H9 (cell line): ENCODE measurements around the gene CLOCK. TPM values are rescaled to one million over a fixed set of nuclear protein-coding genes. Genes with fewer than 3 reads are reported as not detected.

Experiments used
- DNase-seq: peaks from one replicate; pipeline ENCODE4 v3.0.0-alpha.2; 2017
- H2AFZ ChIP-seq: one replicate; pipeline ENCODE4 v1.6.1; 2013; ENCODE audit warnings: mild to moderate bottlenecking, low read length, control low read depth, moderate library complexity
- H2AK5ac ChIP-seq: 2 replicates; pipeline ENCODE4 v1.6.1; 2013; ENCODE audit warnings: low read length, control low read depth, mixed read lengths; ENCODE audit not compliant: insufficient read length
- H2BK120ac ChIP-seq: one replicate; pipeline ENCODE4 v1.6.1; 2013; ENCODE audit warnings: low read depth, mild to moderate bottlenecking, low read length, control low read depth, inconsistent platforms; ENCODE audit not compliant: poor library complexity, severe bottlenecking
- H2BK12ac ChIP-seq: 2 replicates; pipeline ENCODE4 v1.6.1; 2013; ENCODE audit warnings: low read length, control low read depth, mixed read lengths, low read depth; ENCODE audit not compliant: insufficient read length
- H2BK15ac ChIP-seq: 2 replicates; pipeline ENCODE4 v1.6.1; 2013; ENCODE audit warnings: low read depth, low read length, control low read depth
- H2BK20ac ChIP-seq: one replicate; pipeline ENCODE4 v1.6.1; 2013; ENCODE audit warnings: low read depth, mild to moderate bottlenecking, low read length, control low read depth, inconsistent platforms; ENCODE audit not compliant: poor library complexity, severe bottlenecking
- H2BK5ac ChIP-seq: 2 replicates; pipeline ENCODE4 v1.6.1; 2013; ENCODE audit warnings: low read length, control low read depth, mixed read lengths; ENCODE audit not compliant: insufficient read length
- H3K14ac ChIP-seq: 2 replicates; pipeline ENCODE4 v1.6.1; 2013; ENCODE audit warnings: low read length, control low read depth; ENCODE audit not compliant: insufficient read depth
- H3K18ac ChIP-seq: 2 replicates; pipeline ENCODE4 v1.6.1; 2013; ENCODE audit warnings: low read depth, mild to moderate bottlenecking, mixed read lengths, low read length, control low read depth; ENCODE audit not compliant: insufficient read length
- H3K23ac ChIP-seq: 2 replicates; pipeline ENCODE4 v1.6.1; 2013; ENCODE audit warnings: low read length, control low read depth, mixed read lengths, low read depth; ENCODE audit not compliant: insufficient read length
- H3K23me2 ChIP-seq: 2 replicates; pipeline ENCODE4 v1.6.1; 2013; ENCODE audit warnings: low read depth, mild to moderate bottlenecking, mixed read lengths, low read length, control low read depth; ENCODE audit not compliant: insufficient read length, poor library complexity, severe bottlenecking
- H3K27ac ChIP-seq: 2 replicates; pipeline ENCODE4 v1.5.1; 2013; ENCODE audit warnings: low read length, control low read depth, mixed read lengths, low read depth; ENCODE audit not compliant: insufficient read length
- H3K27me3 ChIP-seq: 2 replicates; pipeline ENCODE4 v1.6.1; 2013; ENCODE audit warnings: low read length, control low read depth, inconsistent platforms; ENCODE audit not compliant: insufficient read depth
- H3K4ac ChIP-seq: 2 replicates; pipeline ENCODE4 v1.6.1; 2013; ENCODE audit warnings: low read depth, mild to moderate bottlenecking, control low read depth, inconsistent platforms, low read length, moderate library complexity
- H3K4me1 ChIP-seq: 2 replicates; pipeline ENCODE4 v1.6.1; 2013; ENCODE audit warnings: low read length, control low read depth, inconsistent platforms; ENCODE audit not compliant: insufficient read depth
- H3K4me2 ChIP-seq: 2 replicates; pipeline ENCODE4 v1.6.1; 2013; ENCODE audit warnings: low read length, control low read depth, mixed read lengths; ENCODE audit not compliant: insufficient read length, insufficient read depth
- H3K56ac ChIP-seq: 2 replicates; pipeline ENCODE4 v1.6.1; 2013; ENCODE audit warnings: low read depth, mild to moderate bottlenecking, mixed read lengths, low read length, control low read depth; ENCODE audit not compliant: insufficient read length
- H3K79me1 ChIP-seq: 2 replicates; pipeline ENCODE4 v1.6.1; 2013; ENCODE audit warnings: low read depth, mild to moderate bottlenecking, moderate library complexity, low read length, control low read depth, inconsistent platforms; ENCODE audit not compliant: insufficient read depth, poor library complexity, severe bottlenecking
- H3K79me2 ChIP-seq: 2 replicates; pipeline ENCODE4 v1.6.1; 2013; ENCODE audit warnings: low read length, control low read depth, inconsistent platforms; ENCODE audit not compliant: insufficient read depth
- H3K9ac ChIP-seq: 2 replicates; pipeline ENCODE4 v1.6.1; 2013; ENCODE audit warnings: low read length, control low read depth, mixed read lengths; ENCODE audit not compliant: insufficient read length; ENCODE audit errors: extremely low read depth
- H3K9me3 ChIP-seq: one replicate; pipeline ENCODE4 v1.6.1; 2013; ENCODE audit warnings: low read depth, low read length, inconsistent platforms; ENCODE audit not compliant: control insufficient read depth
- H3T11ph ChIP-seq: one replicate; pipeline ENCODE4 v1.6.1; 2013; ENCODE audit warnings: mild to moderate bottlenecking, low read length, control low read depth, inconsistent platforms
- H4K20me1 ChIP-seq: one replicate; pipeline ENCODE4 v1.6.1; 2013; ENCODE audit not compliant: control insufficient read depth, insufficient read length, insufficient read depth
- H4K5ac ChIP-seq: 2 replicates; pipeline ENCODE4 v1.6.1; 2013; ENCODE audit warnings: low read depth, mild to moderate bottlenecking, mixed read lengths, low read length, control low read depth; ENCODE audit not compliant: insufficient read length
- H4K8ac ChIP-seq: replicated peaks from 2 replicates; pipeline ENCODE4 v1.6.1; 2013; ENCODE audit warnings: low read length, control low read depth, mixed read lengths, low read depth; ENCODE audit not compliant: insufficient read length
- H4K91ac ChIP-seq: 2 replicates; pipeline ENCODE4 v1.6.1; 2013; ENCODE audit warnings: low read depth, mild to moderate bottlenecking, moderate library complexity, mixed read lengths, low read length, control low read depth; ENCODE audit not compliant: insufficient read length
- H3K27ac Mint-ChIP-seq, 3 experiments: 2 replicates in 2 of 3; 3 replicates in 1 of 3; pipeline ENCODE4 v1.8.0; 2020 to 2021; ENCODE audit warnings: mixed read lengths in 3 of 3, mild to moderate bottlenecking in 1 of 3, moderate library complexity in 1 of 3
- H3K27me3 Mint-ChIP-seq: 2 replicates; pipeline ENCODE4 v1.8.0; 2021; ENCODE audit warnings: low read depth, mild to moderate bottlenecking, moderate library complexity, mixed read lengths
- H3K36me3 Mint-ChIP-seq, 3 experiments: 2 replicates in 2 of 3; 3 replicates in 1 of 3; pipeline ENCODE4 v1.8.0; 2020 to 2021; ENCODE audit warnings: low read depth in 3 of 3, mixed read lengths in 3 of 3; ENCODE audit not compliant: insufficient read depth in 1 of 3
- H3K4me1 Mint-ChIP-seq, 2 experiments: 2 replicates each; pipeline ENCODE4 v1.8.0; 2020; ENCODE audit warnings: mixed read lengths in 2 of 2
- H3K4me3 Mint-ChIP-seq, 2 experiments: 2 replicates in 1 of 2; 3 replicates in 1 of 2; pipeline ENCODE4 v1.8.0; 2020 to 2021; ENCODE audit warnings: mild to moderate bottlenecking in 2 of 2, mixed read lengths in 2 of 2, moderate library complexity in 1 of 2
- H3K9me3 Mint-ChIP-seq, 2 experiments: 2 replicates in 1 of 2; 3 replicates in 1 of 2; pipeline ENCODE4 v1.8.0; 2020; ENCODE audit warnings: mild to moderate bottlenecking in 2 of 2, mixed read lengths in 2 of 2, moderate library complexity in 1 of 2
- CTCF ChIP-seq: fragments of 200-600 bp; sonication (generic); conservative IDR thresholded peaks from 3 replicates; pipeline ENCODE4 v1.8.0; 2021; ENCODE audit warnings: antibody characterized with exemption, mild to moderate bottlenecking
- WGBS: extraction: QIAGEN DNeasy Blood & Tissue Kit; methylation state at CpG from one replicate; pipeline ENCODE4 v1.1.7; 2013; ENCODE audit warnings: missing lambda C conversion rate, low lambda C conversion rate, mixed read lengths; ENCODE audit not compliant: insufficient read length; ENCODE audit errors: extremely low coverage; 5-methylcytosine and 5-hydroxymethylcytosine counted together
- total RNA-seq: library from RNA; stranded (reverse); gene quantifications from 2 replicates; pipeline ENCODE4 v1.2.1, GENCODE V29; 2021

Gene CLOCK
- total RNA-seq, 1 experiment from 2014 or later = 16.2 TPM

GRCh38 chr4:55405073-55405472, 141.6 kb downstream of the CLOCK start:
- H3K18ac ChIP-seq = no peak overlapping the region
- H4K20me1 ChIP-seq = no peaks in the 10 kb centered on the region
- H3K36me3 Mint-ChIP-seq = peaks cover 40 to 52% (median 51%) of the 10 kb centered on the region in 3 experiments
- no peak overlapping the region for H4K8ac ChIP-seq
- no peak overlapping the region for H2BK15ac ChIP-seq
- H3K56ac ChIP-seq = no peak overlapping the region
- peaks cover 13 to 18% of the 10 kb centered on the region in 2 experiments for H3K4me1 Mint-ChIP-seq
- no peak overlapping the region for H4K91ac ChIP-seq
- TF ChIP-seq CTCF = no peak
- WGBS = no CpG with 5 or more reads among the region's 3 CpGs
- no peaks in the 10 kb centered on the region; the same call in 1 of the 2 replicates for H3K27me3 Mint-ChIP-seq
- H2BK120ac ChIP-seq = no peak overlapping the region
- H2BK5ac ChIP-seq = no peak overlapping the region
- H3K4ac ChIP-seq = no peak overlapping the region
- no peak overlapping the region for H3K14ac ChIP-seq
- H2BK12ac ChIP-seq = no peak overlapping the region
- no peaks in the 10 kb centered on the region for H3K23me2 ChIP-seq
- H3K27ac Mint-ChIP-seq = no peak overlapping the region
- H3K23ac ChIP-seq = no peak overlapping the region
- no peak overlapping the region for H3K4me3 Mint-ChIP-seq
- peaks cover 36% of the 10 kb centered on the region; the same call in 1 of the 2 replicates for H3K79me2 ChIP-seq
- H2AFZ ChIP-seq = no peak overlapping the region
- 0 out of 2 replicates have a peak, but pooled peaks cover 2% of the 10 kb centered on the region for H3K4me1 ChIP-seq
- H3T11ph ChIP-seq = no peak overlapping the region
- H3K9me3 ChIP-seq = no peaks in the 10 kb centered on the region
- H3K27ac ChIP-seq = no peak overlapping the region
- no peaks in the 10 kb centered on the region for H3K27me3 ChIP-seq
- no peak overlapping the region for H2AK5ac ChIP-seq
- no peaks in the 10 kb centered on the region for H3K9me3 Mint-ChIP-seq
- no peak for DNase-seq
- H2BK20ac ChIP-seq = no peak overlapping the region
- H3K9ac ChIP-seq = no peak overlapping the region
- no peak overlapping the region for H4K5ac ChIP-seq
- H3K79me1 ChIP-seq = no peaks in the 10 kb centered on the region
- no peak overlapping the region for H3K4me2 ChIP-seq
